ENCODE measurements around the gene LIPC. TPM values are rescaled to one million over a fixed set of nuclear protein-coding genes. Genes with fewer than 3 reads are reported as not detected.

Gene LIPC
- polyA plus RNA-seq, 1 of the 3 experiments (the other 2 are of a cell fraction), result not detected

DNA sequence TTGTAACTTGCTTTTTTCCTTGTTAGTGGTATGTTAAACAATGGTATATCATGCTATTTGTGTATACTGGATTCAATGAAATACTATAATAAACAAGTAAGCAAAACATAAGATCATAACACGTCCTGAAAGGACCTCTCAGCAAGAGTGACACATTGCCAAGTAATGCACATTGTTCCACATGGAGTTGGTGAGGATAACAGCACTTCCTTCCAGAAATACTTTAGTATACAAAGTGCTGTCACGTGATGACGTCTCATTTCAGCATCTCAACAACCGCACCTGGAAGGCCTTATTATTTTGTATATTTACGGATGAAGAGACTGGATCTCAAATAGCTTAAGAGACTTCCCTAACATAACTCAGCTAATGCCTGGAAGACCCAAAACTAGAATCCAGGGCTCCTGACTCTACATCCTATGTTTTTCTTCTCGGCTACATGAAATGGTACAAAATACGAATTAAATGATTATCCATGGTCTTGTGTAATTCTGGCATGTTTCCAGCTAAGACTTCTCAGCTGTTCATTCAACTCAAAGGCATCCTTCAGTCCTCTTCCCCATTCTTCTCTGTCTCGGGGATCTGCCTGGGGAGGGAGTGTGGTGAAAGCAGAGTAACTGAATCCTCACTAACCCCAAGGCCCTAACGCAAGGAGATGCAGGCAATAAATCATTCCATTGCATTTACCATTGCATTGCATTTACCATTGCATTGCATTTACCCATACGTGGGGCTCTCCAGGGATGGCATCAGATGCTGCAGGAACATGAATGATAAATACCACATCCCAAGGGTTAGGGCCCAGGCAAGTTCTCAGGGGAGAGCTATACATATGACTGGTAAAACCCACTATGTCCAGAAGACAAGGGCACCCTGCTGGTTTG is 79.2 kb downstream of the LIPC start:
- H3K4me2 ChIP-seq, result no peak overlapping the region
- POLR2A ChIA-PET, result interaction anchor here (0.8 kb wide), 1 partner anchor 271 kb away, joined by 3 read pairs; no protein-coding TSS in a partner anchor
- DNase-seq, result no peak

DNA sequence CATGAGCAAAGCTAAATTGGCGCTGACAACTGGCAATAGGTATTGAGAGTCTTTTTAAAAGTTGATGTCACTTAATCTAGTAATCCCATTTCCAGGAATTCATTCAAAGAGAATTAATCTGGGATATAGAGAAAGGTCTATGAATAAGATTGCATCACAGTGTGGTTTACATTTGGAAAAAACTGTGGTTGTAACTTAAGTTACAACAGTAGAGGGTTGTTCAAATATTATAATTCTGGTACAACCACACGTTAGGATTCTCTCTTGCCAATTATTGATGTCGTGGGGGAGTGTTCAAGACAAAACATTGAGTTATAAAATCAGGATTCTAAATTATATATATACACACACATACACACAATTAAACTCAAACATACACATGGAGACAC is 79.8 kb downstream of the LIPC start:
- Histone ChIP-seq H3K79me2 (ENCODE audit: insufficient read depth) (no peaks in the 10 kb centered on the region), H3K4me1 (ENCODE audit: control insufficient read depth in 1 of 2, insufficient read depth in 2 of 2, low read depth in 1 of 2, low read length in 1 of 2) (no peaks in the 10 kb centered on the region), H4K20me1 (ENCODE audit: insufficient read depth) (no peaks in the 10 kb centered on the region), H3K9me3 (no peaks in the 10 kb centered on the region), H3K4me2 (no peak overlapping the region), H3K27ac (ENCODE audit: low read depth in 2 of 2, low read length in 1 of 2) (no peak overlapping the region), H3K9ac (no peak overlapping the region), H3K9me2 (no peaks in the 10 kb centered on the region), H3K27me3 (ENCODE audit: insufficient read depth) (no peaks in the 10 kb centered on the region; the same call in 1 of the 2 replicates), H2AFZ (ENCODE audit: low read depth) (no peak overlapping the region), H3K36me3 (replicated peaks in 1 of 2; ENCODE audit: control insufficient read depth in 1 of 2, insufficient read depth in 2 of 2, low read length in 1 of 2) (no peaks in the 10 kb centered on the region), H3K4me3 (ENCODE audit: low read depth in 2 of 2, low read length in 1 of 2) (no peak overlapping the region), H3F3A (replicated peaks; ENCODE audit: insufficient read depth) (no peaks in the 10 kb centered on the region)
- ChIA-PET CTCF (no interaction called here), POLR2A (no interaction called here)
- TF ChIP-seq POLR2AphosphoS5 (IDR thresholded peaks at IDR 0.05; ENCODE audit: low read depth, low read length), result no peak
- TF ChIP-seq EP300 (IDR thresholded peaks at IDR 0.05; ENCODE audit: borderline replicate concordance in 1 of 2, low read depth in 1 of 2, low read length in 1 of 2), result no peak
- no peak for TF ChIP-seq ELF1 (IDR thresholded peaks at IDR 0.05)
- TF ChIP-seq YY1 (IDR thresholded peaks at IDR 0.05; ENCODE audit: low read depth), result no peak
- no peak for TF ChIP-seq FOXJ3 (CRISPR knock-in tag; IDR thresholded peaks at IDR 0.05)
- no peak for TF ChIP-seq TCF12 (IDR thresholded peaks at IDR 0.05)
- TF ChIP-seq, protein P1, sequence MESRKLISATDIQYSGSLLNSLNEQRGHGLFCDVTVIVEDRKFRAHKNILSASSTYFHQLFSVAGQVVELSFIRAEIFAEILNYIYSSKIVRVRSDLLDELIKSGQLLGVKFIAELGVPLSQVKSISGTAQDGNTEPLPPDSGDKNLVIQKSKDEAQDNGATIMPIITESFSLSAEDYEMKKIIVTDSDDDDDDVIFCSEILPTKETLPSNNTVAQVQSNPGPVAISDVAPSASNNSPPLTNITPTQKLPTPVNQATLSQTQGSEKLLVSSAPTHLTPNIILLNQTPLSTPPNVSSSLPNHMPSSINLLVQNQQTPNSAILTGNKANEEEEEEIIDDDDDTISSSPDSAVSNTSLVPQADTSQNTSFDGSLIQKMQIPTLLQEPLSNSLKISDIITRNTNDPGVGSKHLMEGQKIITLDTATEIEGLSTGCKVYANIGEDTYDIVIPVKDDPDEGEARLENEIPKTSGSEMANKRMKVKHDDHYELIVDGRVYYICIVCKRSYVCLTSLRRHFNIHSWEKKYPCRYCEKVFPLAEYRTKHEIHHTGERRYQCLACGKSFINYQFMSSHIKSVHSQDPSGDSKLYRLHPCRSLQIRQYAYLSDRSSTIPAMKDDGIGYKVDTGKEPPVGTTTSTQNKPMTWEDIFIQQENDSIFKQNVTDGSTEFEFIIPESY (IDR thresholded peaks at IDR 0.05; ENCODE audit: borderline replicate concordance, low read depth), result no peak
- TF ChIP-seq, protein P2, sequence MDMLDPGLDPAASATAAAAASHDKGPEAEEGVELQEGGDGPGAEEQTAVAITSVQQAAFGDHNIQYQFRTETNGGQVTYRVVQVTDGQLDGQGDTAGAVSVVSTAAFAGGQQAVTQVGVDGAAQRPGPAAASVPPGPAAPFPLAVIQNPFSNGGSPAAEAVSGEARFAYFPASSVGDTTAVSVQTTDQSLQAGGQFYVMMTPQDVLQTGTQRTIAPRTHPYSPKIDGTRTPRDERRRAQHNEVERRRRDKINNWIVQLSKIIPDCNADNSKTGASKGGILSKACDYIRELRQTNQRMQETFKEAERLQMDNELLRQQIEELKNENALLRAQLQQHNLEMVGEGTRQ (IDR thresholded peaks at IDR 0.05; ENCODE audit: borderline replicate concordance, low read depth, low read length), result no peak
- no peak for TF ChIP-seq SIN3A (IDR thresholded peaks at IDR 0.05; ENCODE audit: borderline replicate concordance, low read depth, low read length)
- TF ChIP-seq GATA2 (CRISPR knock-in tag; IDR thresholded peaks at IDR 0.05), result no peak
- TF ChIP-seq EZH2phosphoT487 (IDR thresholded peaks at IDR 0.05; ENCODE audit: borderline replicate concordance, low read depth), result no peak
- no peak for TF ChIP-seq FOXM1 (IDR thresholded peaks at IDR 0.05; ENCODE audit: low read depth)
- no peak for TF ChIP-seq RCOR1 (IDR thresholded peaks at IDR 0.05; ENCODE audit: low read length)
- no peak for TF ChIP-seq JUND (IDR thresholded peaks at IDR 0.05)
- no peak for DNase-seq
- WGBS (ENCODE audit: low lambda C conversion rate), result 61% methylated on average over 3 of the region's 3 CpGs

More for the DNA sequence above, 79.2 kb downstream of the LIPC start:
- Histone ChIP-seq H3K27ac (ENCODE audit: low read depth in 2 of 2, low read length in 1 of 2) (no peak overlapping the region), H3K9me3 (no peaks in the 10 kb centered on the region), H3K36me3 (replicated peaks in 1 of 2; ENCODE audit: control insufficient read depth in 1 of 2, insufficient read depth in 2 of 2, low read length in 1 of 2) (no peaks in the 10 kb centered on the region), H3K9ac (no peak overlapping the region), H3K9me2 (no peaks in the 10 kb centered on the region), H3K4me3 (ENCODE audit: low read depth in 2 of 2, low read length in 1 of 2) (no peak overlapping the region), H2AFZ (ENCODE audit: low read depth) (no peak overlapping the region), H4K20me1 (ENCODE audit: insufficient read depth) (no peaks in the 10 kb centered on the region), H3K79me2 (ENCODE audit: insufficient read depth) (no peaks in the 10 kb centered on the region), H3K27me3 (ENCODE audit: insufficient read depth) (no peaks in the 10 kb centered on the region; the same call in 1 of the 2 replicates), H3K4me1 (ENCODE audit: control insufficient read depth in 1 of 2, insufficient read depth in 2 of 2, low read depth in 1 of 2, low read length in 1 of 2) (no peaks in the 10 kb centered on the region), H3F3A (replicated peaks; ENCODE audit: insufficient read depth) (no peaks in the 10 kb centered on the region)
- 64% methylated on average over 10 of the region's 10 CpGs for WGBS (ENCODE audit: low lambda C conversion rate)
- no peak for TF ChIP-seq ELF1 (IDR thresholded peaks at IDR 0.05)
- CTCF ChIA-PET, result no interaction called here
